Ascending aorta (tissue), 1 donor: ENCODE data around the gene OBI1. TPM values are rescaled to one million over a fixed set of nuclear protein-coding genes. Genes with fewer than 3 reads are reported as not detected.

ENCODE experiments used
- total RNA-seq: library from RNA; depleted of rRNA; stranded (reverse); fragments of >200 nt; gene quantifications from one replicate; pipeline ENCODE4 v1.1.0, GENCODE V29; 2016

OBI1 gene
- total RNA-seq, 1 donor from 2014 or later = 1.8 TPM

Other genes starting within 250 kb of the OBI1 start
- gene POU4F1, start 55.6 kb downstream of the OBI1 start, total RNA-seq = not detected